Effector memory CD4-positive, alpha-beta T cell (primary cell): ENCODE measurements around the gene BATF2.
A peak's percentile ranks its signal among the peaks of the same experiment; 100 is the strongest.
"Not testable (repeated sequence)": the region's sequence is repeated elsewhere in the genome, so short reads cannot be mapped to it uniquely, and the experiment has no call there.

Experiments
- DNase-seq, 3 donors: peaks; one replicate each; pipeline ENCODE4 v3.0.0-alpha.2; 2020
- H3K27ac ChIP-seq: 2 replicates; pipeline ENCODE4 v1.7.0; 2013; ENCODE audit warnings: mild to moderate bottlenecking, low read length, moderate library complexity; ENCODE audit not compliant: insufficient read depth, poor library complexity, severe bottlenecking
- H3K27me3 ChIP-seq: replicated peaks from 2 replicates; pipeline ENCODE4 v1.7.0; 2013; ENCODE audit warnings: mild to moderate bottlenecking, low read length; ENCODE audit not compliant: insufficient read depth, control insufficient read depth, poor library complexity, severe bottlenecking
- H3K36me3 ChIP-seq: 2 replicates; pipeline ENCODE4 v1.7.0; 2013; ENCODE audit warnings: mild to moderate bottlenecking, low read length, moderate library complexity; ENCODE audit not compliant: control insufficient read depth, insufficient read depth
- H3K4me1 ChIP-seq: 2 replicates; pipeline ENCODE4 v1.7.0; 2013; ENCODE audit warnings: low read length, mild to moderate bottlenecking; ENCODE audit not compliant: control insufficient read depth, insufficient read depth, poor library complexity, severe bottlenecking
- H3K4me3 ChIP-seq: 2 replicates; pipeline ENCODE4 v1.7.0; 2013; ENCODE audit warnings: low read length, low read depth, mild to moderate bottlenecking; ENCODE audit not compliant: insufficient read depth, poor library complexity, severe bottlenecking
- H3K9me3 ChIP-seq: 2 replicates; pipeline ENCODE4 v1.7.0; 2013; ENCODE audit warnings: mild to moderate bottlenecking, low read length, moderate library complexity; ENCODE audit not compliant: control insufficient read depth

The BATF2 gene

GRCh38 chr11:65013888-65014725 lies 17.3 kb upstream of the BATF2 start, which contains the start of gene ARL2:
TSS of gene ARL2 (plus strand) at chr11:65014160. CDS start at chr11:65014208, 48 bp downstream.
- H3K4me3 ChIP-seq, result peak within 1 kb of the TSS; percentile 78
- peak within 1 kb of the TSS; percentile 90 for H3K27ac ChIP-seq

DNA sequence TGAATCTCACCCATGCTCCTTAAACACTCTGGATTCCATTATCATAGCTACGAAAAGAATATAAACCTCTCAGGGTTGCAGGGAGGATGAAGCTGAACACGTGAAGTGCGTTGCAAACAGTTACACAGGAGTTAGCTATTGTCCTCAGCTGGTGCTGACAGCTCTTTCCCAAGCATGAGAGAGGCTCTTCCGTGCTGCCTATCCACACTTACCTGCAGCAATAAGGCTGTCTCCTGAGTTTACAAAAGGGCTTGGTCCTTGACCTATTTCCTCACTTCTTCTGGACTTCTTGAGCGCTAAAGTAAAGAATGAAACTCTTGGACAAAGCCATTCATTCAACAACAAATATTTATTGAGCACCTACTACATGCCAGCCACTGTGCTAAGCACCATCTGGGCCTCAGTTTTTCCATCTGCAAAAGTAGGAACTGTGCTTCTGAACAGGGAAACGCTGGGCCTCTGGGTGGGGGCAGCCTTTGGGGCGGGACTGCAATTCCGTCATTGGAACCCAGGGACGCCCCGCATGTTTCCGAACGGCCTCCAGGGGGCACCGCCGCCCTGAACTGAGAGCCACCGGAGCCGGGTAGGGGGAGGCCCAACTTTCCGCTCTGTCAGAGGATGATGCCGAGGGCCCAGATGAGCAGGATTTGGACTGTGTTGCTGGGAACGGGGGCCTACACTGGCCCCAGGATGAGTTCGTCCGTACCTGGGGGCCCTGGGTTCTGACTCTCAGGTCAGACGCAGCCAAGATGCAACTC lies 16.5 kb upstream of the BATF2 start:
- Histone ChIP-seq H3K4me3 (peak overlapping the region; percentile 78), H3K4me1 (peaks cover 9% of the 10 kb centered on the region), H3K36me3 (peaks cover 2% of the 10 kb centered on the region), H3K27me3 (no peaks in the 10 kb centered on the region), H3K9me3 (no peaks in the 10 kb centered on the region), H3K27ac (peak overlapping the region; percentile 90)
- DNase-seq, result peak; percentile 77 to 85 (median 81)

More at GRCh38 chr11:65013888-65014725, 17.3 kb upstream of the BATF2 start, which contains the start of gene ARL2:
- Histone ChIP-seq H3K4me1 (peaks cover 9% of the 10 kb centered on the region), H3K36me3 (peaks cover 8% of the 10 kb centered on the region), H3K27me3 (no peaks in the 10 kb centered on the region), H3K9me3 (no peaks in the 10 kb centered on the region)
- DNase-seq, result peak; percentile 69 to 80 (median 77)

DNA sequence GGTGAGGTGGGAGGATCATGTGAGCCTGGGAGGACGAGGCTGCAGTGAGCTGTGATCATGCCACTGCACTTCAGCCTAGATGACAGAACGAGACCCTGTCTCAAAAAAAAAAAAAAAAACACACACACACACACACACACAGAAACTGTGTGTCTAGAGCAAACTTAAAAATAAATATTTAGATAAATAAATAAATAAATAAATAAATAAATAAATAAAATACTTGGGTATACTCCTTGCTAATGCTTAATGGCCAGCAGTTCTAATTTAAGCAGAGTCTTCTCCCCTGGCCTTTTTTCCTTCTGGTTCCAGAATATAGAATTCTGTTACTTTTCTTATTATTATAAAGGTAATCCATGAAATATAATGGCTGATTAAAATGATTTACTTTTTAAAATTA lies 12.1 kb upstream of the BATF2 start:
- Histone ChIP-seq H3K27me3 (no peaks in the 10 kb centered on the region), H3K4me3 (no peak overlapping the region), H3K36me3 (no peaks in the 10 kb centered on the region), H3K27ac (no peak overlapping the region), H3K4me1 (no peaks in the 10 kb centered on the region), H3K9me3 (no peaks in the 10 kb centered on the region)
- DNase-seq, result no peak

DNA sequence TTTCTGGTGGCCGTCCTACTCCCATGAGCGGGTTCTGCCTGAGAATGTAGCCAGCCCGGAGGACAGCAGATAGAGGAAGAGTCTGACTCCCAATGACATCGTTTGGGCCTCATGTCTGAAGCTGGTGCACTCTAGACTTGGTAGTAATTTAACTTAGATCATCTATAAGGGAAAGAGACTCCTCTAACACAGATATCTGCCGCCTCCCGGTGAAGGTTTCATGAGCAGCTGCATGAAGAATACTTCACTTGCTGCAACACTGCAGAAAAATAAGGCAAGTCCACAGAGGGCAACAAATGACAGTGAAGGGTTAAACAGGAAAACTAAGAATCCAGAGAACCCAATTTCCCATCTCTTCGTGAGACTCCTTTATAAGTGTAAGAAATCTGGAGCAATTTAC lies 11.2 kb upstream of the BATF2 start:
- Histone ChIP-seq H3K4me1 (no peaks in the 10 kb centered on the region), H3K4me3 (no peak overlapping the region), H3K36me3 (no peaks in the 10 kb centered on the region), H3K9me3 (no peaks in the 10 kb centered on the region), H3K27ac (no peak overlapping the region), H3K27me3 (no peaks in the 10 kb centered on the region)
- no peak for DNase-seq

DNA sequence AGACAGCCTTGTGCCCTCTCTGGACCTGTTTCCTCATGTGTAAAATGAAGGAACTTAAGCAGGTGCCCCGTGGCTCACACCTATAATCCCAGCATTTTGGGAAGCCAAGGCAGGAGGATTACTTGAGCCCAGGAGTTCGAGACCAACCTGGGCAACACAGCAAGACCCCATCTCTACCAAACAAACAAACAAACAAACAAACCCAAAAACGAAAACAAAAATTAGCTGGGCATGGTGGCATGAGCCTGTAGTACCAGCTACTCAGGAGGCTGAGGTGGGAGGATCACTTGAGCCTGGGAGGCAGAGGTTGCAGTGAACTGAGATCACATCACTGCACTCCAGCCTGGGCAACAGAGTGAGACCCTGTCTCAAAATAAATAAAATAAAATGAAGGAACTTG lies 7.2 kb upstream of the BATF2 start:
- not testable (repeated sequence) for H3K27ac ChIP-seq, H3K27me3 ChIP-seq, H3K9me3 ChIP-seq, H3K36me3 ChIP-seq, DNase-seq, H3K4me3 ChIP-seq, H3K4me1 ChIP-seq

- Histone ChIP-seq H3K9me3 (no peaks in the 10 kb centered on the region), H3K4me1 (peaks cover 7% of the 10 kb centered on the region), H3K36me3 (no peaks in the 10 kb centered on the region), H3K27ac (no peak overlapping the region), H3K27me3 (no peaks in the 10 kb centered on the region), H3K4me3 (no peak overlapping the region)
- no peak for DNase-seq
Measured at GRCh38 chr11:65003282-65003681, 6.5 kb upstream of the BATF2 start.

DNA sequence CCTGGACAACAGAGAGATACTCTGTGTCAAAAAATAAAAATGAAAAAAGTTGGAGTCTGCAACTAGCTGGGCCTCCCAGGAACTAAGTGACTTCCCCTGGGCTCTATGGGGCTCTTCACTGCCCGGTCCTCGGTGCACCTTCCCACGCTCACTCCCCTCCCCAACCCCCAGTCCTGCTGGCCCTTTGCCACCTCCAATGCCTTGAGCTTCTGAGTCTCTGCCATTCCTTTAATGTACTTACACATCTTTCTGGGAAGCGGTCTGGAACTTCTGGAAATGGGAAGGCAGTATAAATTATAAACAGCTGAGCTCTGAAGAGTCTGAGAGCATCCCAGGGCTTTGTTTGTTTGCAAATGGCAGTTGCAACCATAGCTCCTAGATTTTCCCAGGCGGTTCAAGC lies 5.9 kb upstream of the BATF2 start:
- H3K27me3 ChIP-seq, result no peaks in the 10 kb centered on the region
- H3K4me3 ChIP-seq, result no peak overlapping the region
- H3K27ac ChIP-seq, result no peak overlapping the region
- no peak for DNase-seq
- no peaks in the 10 kb centered on the region for H3K36me3 ChIP-seq
- no peaks in the 10 kb centered on the region for H3K9me3 ChIP-seq
- peaks cover 8% of the 10 kb centered on the region for H3K4me1 ChIP-seq

GRCh38 chr11:64999478-64999877 lies 2.7 kb upstream of the BATF2 start:
- no peak for DNase-seq
- no peaks in the 10 kb centered on the region for H3K27me3 ChIP-seq
- H3K4me3 ChIP-seq, result no peak overlapping the region
- H3K36me3 ChIP-seq, result no peaks in the 10 kb centered on the region
- H3K9me3 ChIP-seq, result no peaks in the 10 kb centered on the region
- peaks cover 8% of the 10 kb centered on the region for H3K4me1 ChIP-seq
- no peak overlapping the region for H3K27ac ChIP-seq

DNA sequence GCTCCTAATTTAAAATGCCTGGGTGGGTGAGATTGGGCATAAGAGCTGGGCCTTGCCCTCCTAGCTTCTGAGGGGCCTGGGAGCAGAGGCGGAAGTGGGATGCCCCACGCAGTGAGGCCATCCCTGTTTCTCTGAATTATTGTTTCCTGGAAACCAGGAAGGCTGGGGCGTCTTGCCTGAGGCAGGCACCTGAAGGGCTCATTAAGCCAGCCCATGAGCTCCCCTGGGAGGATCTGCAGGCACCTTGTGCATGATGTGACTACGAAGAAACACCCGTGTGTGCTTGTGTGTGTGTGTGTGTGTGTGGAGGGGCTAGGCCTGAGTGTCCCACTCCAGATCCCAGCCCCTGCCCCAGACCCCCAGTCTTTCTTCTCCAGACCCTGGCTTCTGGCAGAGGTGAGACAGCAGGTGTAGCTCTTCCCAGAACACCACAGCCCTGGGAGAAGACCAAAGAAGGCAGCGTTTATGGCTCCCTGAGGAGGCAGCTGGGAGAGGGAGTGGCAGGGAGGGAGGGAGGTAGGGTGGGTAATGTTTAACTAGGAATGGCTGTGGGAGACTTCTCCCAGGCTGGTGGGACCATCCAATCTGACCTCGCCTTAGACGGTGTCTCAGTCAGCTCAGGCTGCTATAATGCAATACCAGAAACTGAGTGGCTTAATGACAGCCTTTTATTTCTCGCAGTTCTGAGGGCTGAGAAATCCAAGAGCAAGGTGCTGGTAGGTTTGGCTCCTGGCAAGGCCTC lies 2.1 kb upstream of the BATF2 start:
- no peak overlapping the region for H3K27ac ChIP-seq
- DNase-seq, result no peak
- H3K27me3 ChIP-seq, result no peaks in the 10 kb centered on the region
- H3K4me1 ChIP-seq, result peaks cover 8% of the 10 kb centered on the region
- no peaks in the 10 kb centered on the region for H3K9me3 ChIP-seq
- H3K36me3 ChIP-seq, result no peaks in the 10 kb centered on the region
- H3K4me3 ChIP-seq, result no peak overlapping the region
